Measurements from ENCODE around the gene SEMA6D. TPM values are rescaled to one million over a fixed set of nuclear protein-coding genes. Genes with fewer than 3 reads are reported as not detected.

Gene SEMA6D, protein sequence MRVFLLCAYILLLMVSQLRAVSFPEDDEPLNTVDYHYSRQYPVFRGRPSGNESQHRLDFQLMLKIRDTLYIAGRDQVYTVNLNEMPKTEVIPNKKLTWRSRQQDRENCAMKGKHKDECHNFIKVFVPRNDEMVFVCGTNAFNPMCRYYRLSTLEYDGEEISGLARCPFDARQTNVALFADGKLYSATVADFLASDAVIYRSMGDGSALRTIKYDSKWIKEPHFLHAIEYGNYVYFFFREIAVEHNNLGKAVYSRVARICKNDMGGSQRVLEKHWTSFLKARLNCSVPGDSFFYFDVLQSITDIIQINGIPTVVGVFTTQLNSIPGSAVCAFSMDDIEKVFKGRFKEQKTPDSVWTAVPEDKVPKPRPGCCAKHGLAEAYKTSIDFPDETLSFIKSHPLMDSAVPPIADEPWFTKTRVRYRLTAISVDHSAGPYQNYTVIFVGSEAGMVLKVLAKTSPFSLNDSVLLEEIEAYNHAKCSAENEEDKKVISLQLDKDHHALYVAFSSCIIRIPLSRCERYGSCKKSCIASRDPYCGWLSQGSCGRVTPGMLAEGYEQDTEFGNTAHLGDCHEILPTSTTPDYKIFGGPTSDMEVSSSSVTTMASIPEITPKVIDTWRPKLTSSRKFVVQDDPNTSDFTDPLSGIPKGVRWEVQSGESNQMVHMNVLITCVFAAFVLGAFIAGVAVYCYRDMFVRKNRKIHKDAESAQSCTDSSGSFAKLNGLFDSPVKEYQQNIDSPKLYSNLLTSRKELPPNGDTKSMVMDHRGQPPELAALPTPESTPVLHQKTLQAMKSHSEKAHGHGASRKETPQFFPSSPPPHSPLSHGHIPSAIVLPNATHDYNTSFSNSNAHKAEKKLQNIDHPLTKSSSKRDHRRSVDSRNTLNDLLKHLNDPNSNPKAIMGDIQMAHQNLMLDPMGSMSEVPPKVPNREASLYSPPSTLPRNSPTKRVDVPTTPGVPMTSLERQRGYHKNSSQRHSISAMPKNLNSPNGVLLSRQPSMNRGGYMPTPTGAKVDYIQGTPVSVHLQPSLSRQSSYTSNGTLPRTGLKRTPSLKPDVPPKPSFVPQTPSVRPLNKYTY
- 4.9 and 9.5 TPM in 2 replicates for total RNA-seq

DNA sequence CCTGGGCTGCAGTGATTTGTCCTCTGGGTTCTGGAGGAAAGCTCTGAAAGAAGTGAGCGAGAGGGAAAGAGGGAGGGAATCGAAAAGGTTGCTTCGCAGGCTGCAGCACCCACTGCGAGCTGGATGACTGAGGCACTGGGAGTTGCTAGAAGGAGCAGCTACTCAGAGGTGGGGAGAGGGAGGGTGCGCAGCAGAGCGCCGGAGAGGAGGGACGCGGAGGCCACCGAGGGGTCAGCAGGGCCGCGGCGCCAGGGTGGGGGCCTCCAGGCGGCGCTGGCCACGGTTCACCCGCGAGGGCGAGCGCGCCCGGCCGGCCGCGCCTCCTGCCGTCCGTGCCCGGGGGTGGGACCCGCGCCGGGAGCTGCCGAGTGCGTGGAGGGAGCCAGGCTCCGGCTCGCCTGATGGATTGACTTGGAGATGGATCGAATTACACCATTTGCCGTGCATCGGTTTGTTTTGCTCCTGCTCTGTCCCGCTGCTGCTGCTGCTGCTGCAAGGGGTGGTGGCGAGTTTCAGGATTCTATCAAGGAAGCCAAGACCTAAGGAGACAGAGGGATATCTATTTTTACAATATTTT, at the start of gene SEMA6D:
Gene SEMA6D, plus strand, starts transcription at position 470 of the 577 bp plus-strand sequence. CDS start 42,294 bp downstream, outside the sequence.

Measured in bronchial smooth muscle cell (primary cell).